ENCODE results near the gene ARL10. TPM values are rescaled to one million over a fixed set of nuclear protein-coding genes. Genes with fewer than 3 reads are reported as not detected.

ARL10 gene
- total RNA-seq, 1 donor from 2014 or later = 14.3 TPM

- no peaks in the 10 kb centered on the region for H3K27me3 ChIP-seq (ENCODE audit: insufficient read depth, low read length)
- no peak overlapping the region for H2AFZ ChIP-seq (ENCODE audit: low read depth, low read length)
- TF ChIP-seq EZH2 (IDR thresholded peaks at IDR 0.05; ENCODE audit: insufficient read depth, low read length) = no peak
- no peak for TF ChIP-seq CTCF (IDR thresholded peaks at IDR 0.05; ENCODE audit: insufficient read depth, low read depth, low read length)
- H3K4me1 ChIP-seq (ENCODE audit: insufficient read depth, low read length) = no peaks in the 10 kb centered on the region
- H3K79me2 ChIP-seq (ENCODE audit: insufficient read depth, low read length) = no peaks in the 10 kb centered on the region
- H3K4me2 ChIP-seq (ENCODE audit: low read length) = no peak overlapping the region
- no peaks in the 10 kb centered on the region for H3K9me3 ChIP-seq (ENCODE audit: insufficient read depth, low read depth, low read length)
- no peaks in the 10 kb centered on the region for H4K20me1 ChIP-seq (ENCODE audit: insufficient read depth, low read length)
- no peak overlapping the region for H3K9ac ChIP-seq (ENCODE audit: low read length)
- FAIRE-seq (no peak), DNase-seq (ENCODE audit: low read depth) (no peak)
- Mint-ChIP-seq H3K27me3 (ENCODE audit: low read depth, unreplicated experiment) (no peaks in the 10 kb centered on the region), H3K27ac (ENCODE audit: unreplicated experiment) (no peak overlapping the region), H3K4me3 (ENCODE audit: unreplicated experiment) (no peak overlapping the region), H3K4me1 (ENCODE audit: low read depth, unreplicated experiment) (no peaks in the 10 kb centered on the region), H3K36me3 (ENCODE audit: low read depth, unreplicated experiment) (peaks cover 15% of the 10 kb centered on the region), H3K9me3 (ENCODE audit: unreplicated experiment) (peaks cover 3% of the 10 kb centered on the region)
- peaks cover 12% of the 10 kb centered on the region for H3K36me3 ChIP-seq (ENCODE audit: insufficient read depth, low read length)
- no peak overlapping the region for H3K27ac ChIP-seq (ENCODE audit: low read depth, low read length)
- H3K4me3 ChIP-seq (ENCODE audit: insufficient read depth, low read depth, low read length) = no peak overlapping the region
Measured at GRCh38 chr5:176334031-176334770, 31.1 kb upstream of the ARL10 start.

GRCh38 chr5:176337913-176338312 lies 27.4 kb upstream of the ARL10 start:
- Histone ChIP-seq H3K4me2 (ENCODE audit: low read length) (no peak overlapping the region), H2AFZ (ENCODE audit: low read depth, low read length) (no peak overlapping the region), H3K4me3 (ENCODE audit: insufficient read depth, low read depth, low read length) (no peak overlapping the region), H3K36me3 (ENCODE audit: insufficient read depth, low read length) (peaks cover 16% of the 10 kb centered on the region), H4K20me1 (ENCODE audit: insufficient read depth, low read length) (no peaks in the 10 kb centered on the region), H3K9ac (ENCODE audit: low read length) (no peak overlapping the region), H3K27ac (ENCODE audit: low read depth, low read length) (no peak overlapping the region), H3K9me3 (ENCODE audit: insufficient read depth, low read depth, low read length) (no peaks in the 10 kb centered on the region), H3K79me2 (ENCODE audit: insufficient read depth, low read length) (no peaks in the 10 kb centered on the region), H3K27me3 (ENCODE audit: insufficient read depth, low read length) (no peaks in the 10 kb centered on the region), H3K4me1 (ENCODE audit: insufficient read depth, low read length) (no peaks in the 10 kb centered on the region)
- no peak overlapping the region for H3K4me3 Mint-ChIP-seq (ENCODE audit: unreplicated experiment)
- DNase-seq (ENCODE audit: low read depth) (no peak), FAIRE-seq (no peak)
- peaks cover 3% of the 10 kb centered on the region for H3K9me3 Mint-ChIP-seq (ENCODE audit: unreplicated experiment)
- H3K27ac Mint-ChIP-seq (ENCODE audit: unreplicated experiment) = no peak overlapping the region
- TF ChIP-seq EZH2 (IDR thresholded peaks at IDR 0.05; ENCODE audit: insufficient read depth, low read length) = no peak
- no peak for TF ChIP-seq CTCF (IDR thresholded peaks at IDR 0.05; ENCODE audit: insufficient read depth, low read depth, low read length)
- no peaks in the 10 kb centered on the region for H3K27me3 Mint-ChIP-seq (ENCODE audit: low read depth, unreplicated experiment)
- H3K36me3 Mint-ChIP-seq (ENCODE audit: low read depth, unreplicated experiment) = peaks cover 18% of the 10 kb centered on the region
- H3K4me1 Mint-ChIP-seq (ENCODE audit: low read depth, unreplicated experiment) = no peaks in the 10 kb centered on the region

- no peak for FAIRE-seq
- no peak for TF ChIP-seq EZH2 (IDR thresholded peaks at IDR 0.05; ENCODE audit: insufficient read depth, low read length)
- no peak for TF ChIP-seq CTCF (IDR thresholded peaks at IDR 0.05; ENCODE audit: insufficient read depth, low read depth, low read length)
- Histone ChIP-seq H3K4me2 (ENCODE audit: low read length) (no peak overlapping the region), H3K36me3 (ENCODE audit: insufficient read depth, low read length) (peaks cover 16% of the 10 kb centered on the region), H3K9me3 (ENCODE audit: insufficient read depth, low read depth, low read length) (no peaks in the 10 kb centered on the region), H3K4me3 (ENCODE audit: insufficient read depth, low read depth, low read length) (no peak overlapping the region), H2AFZ (ENCODE audit: low read depth, low read length) (no peak overlapping the region), H3K9ac (ENCODE audit: low read length) (no peak overlapping the region), H3K4me1 (ENCODE audit: insufficient read depth, low read length) (no peaks in the 10 kb centered on the region), H4K20me1 (ENCODE audit: insufficient read depth, low read length) (no peaks in the 10 kb centered on the region), H3K27me3 (ENCODE audit: insufficient read depth, low read length) (no peaks in the 10 kb centered on the region), H3K27ac (ENCODE audit: low read depth, low read length) (no peak overlapping the region), H3K79me2 (ENCODE audit: insufficient read depth, low read length) (no peaks in the 10 kb centered on the region)
- peaks cover 13% of the 10 kb centered on the region for H3K36me3 Mint-ChIP-seq (ENCODE audit: low read depth, unreplicated experiment)
- no peak overlapping the region for H3K27ac Mint-ChIP-seq (ENCODE audit: unreplicated experiment)
- DNase-seq (ENCODE audit: low read depth) = no peak
- no peaks in the 10 kb centered on the region for H3K27me3 Mint-ChIP-seq (ENCODE audit: low read depth, unreplicated experiment)
- H3K4me1 Mint-ChIP-seq (ENCODE audit: low read depth, unreplicated experiment) = no peaks in the 10 kb centered on the region
- H3K9me3 Mint-ChIP-seq (ENCODE audit: unreplicated experiment) = no peaks in the 10 kb centered on the region
- no peak overlapping the region for H3K4me3 Mint-ChIP-seq (ENCODE audit: unreplicated experiment)
Measured at GRCh38 chr5:176339304-176339703, 26.0 kb upstream of the ARL10 start.

Data from astrocyte (in vitro differentiated cells and primary cell).